AG09309 (cell line): Measurements from ENCODE around the gene UIMC1.
"Not testable (repeated sequence)": the region's sequence is repeated elsewhere in the genome, so short reads cannot be mapped to it uniquely, and the experiment has no call there.

Experiments used
- DNase-seq: peaks from one replicate; pipeline ENCODE4 v3.0.0-alpha.2; 2010; ENCODE audit warnings: low read depth
- H3K4me3 ChIP-seq: 2 replicates; pipeline ENCODE4 v1.5.1; 2011; ENCODE audit warnings: mild to moderate bottlenecking, low read depth, low read length, moderate library complexity; ENCODE audit not compliant: control insufficient read depth
- TF ChIP-seq, protein P1 (sequence below): IDR thresholded peaks from 2 replicates; pipeline ENCODE4 v1.5.1; 2011; ENCODE audit warnings: mild to moderate bottlenecking, low read depth, low read length, inconsistent platforms; ENCODE audit not compliant: insufficient read depth, control insufficient read depth; ENCODE audit errors: missing control alignments

UIMC1 gene

DNA sequence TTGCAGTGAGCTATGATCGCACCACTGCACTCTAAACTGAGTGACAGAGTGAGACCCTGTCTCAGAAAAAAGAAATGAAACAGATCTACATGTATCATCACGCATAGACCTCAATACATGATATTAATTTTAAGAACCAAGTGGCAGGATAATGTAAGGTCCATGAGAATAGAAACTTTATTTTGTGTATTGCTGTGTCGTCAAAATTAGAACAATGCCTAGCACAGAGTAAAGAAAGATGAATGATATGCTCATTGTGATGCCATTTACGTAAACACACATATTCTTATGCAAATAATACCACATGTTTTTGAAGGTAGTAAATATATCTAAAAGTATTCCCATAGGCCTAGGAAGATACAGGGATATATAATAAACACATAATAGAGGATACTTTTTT, 3.6 kb upstream of the UIMC1 start:
- no peak for DNase-seq
- TF ChIP-seq, protein P1, sequence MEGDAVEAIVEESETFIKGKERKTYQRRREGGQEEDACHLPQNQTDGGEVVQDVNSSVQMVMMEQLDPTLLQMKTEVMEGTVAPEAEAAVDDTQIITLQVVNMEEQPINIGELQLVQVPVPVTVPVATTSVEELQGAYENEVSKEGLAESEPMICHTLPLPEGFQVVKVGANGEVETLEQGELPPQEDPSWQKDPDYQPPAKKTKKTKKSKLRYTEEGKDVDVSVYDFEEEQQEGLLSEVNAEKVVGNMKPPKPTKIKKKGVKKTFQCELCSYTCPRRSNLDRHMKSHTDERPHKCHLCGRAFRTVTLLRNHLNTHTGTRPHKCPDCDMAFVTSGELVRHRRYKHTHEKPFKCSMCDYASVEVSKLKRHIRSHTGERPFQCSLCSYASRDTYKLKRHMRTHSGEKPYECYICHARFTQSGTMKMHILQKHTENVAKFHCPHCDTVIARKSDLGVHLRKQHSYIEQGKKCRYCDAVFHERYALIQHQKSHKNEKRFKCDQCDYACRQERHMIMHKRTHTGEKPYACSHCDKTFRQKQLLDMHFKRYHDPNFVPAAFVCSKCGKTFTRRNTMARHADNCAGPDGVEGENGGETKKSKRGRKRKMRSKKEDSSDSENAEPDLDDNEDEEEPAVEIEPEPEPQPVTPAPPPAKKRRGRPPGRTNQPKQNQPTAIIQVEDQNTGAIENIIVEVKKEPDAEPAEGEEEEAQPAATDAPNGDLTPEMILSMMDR, result no peak
- no peak overlapping the region for H3K4me3 ChIP-seq

DNA sequence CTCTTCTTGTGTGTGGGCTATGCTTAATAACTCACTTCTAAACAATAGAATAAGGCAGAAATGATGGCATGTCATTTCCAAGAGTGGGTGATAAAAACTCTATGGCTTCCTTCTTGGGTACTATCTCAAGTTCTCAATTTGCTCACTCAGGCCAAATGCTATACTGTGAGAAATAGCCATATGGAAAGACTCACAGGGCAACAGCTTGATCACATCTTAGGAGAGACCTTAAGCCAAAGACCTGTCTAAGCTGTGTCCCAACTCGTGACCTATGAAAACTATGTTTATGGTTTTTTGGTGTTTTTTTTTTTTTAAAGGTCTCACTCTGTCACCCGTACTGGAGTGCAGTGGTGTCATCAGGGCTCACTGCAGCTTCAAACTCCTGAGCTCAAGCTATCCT, 2.1 kb upstream of the UIMC1 start:
- TF ChIP-seq, protein P1, result no peak

DNA sequence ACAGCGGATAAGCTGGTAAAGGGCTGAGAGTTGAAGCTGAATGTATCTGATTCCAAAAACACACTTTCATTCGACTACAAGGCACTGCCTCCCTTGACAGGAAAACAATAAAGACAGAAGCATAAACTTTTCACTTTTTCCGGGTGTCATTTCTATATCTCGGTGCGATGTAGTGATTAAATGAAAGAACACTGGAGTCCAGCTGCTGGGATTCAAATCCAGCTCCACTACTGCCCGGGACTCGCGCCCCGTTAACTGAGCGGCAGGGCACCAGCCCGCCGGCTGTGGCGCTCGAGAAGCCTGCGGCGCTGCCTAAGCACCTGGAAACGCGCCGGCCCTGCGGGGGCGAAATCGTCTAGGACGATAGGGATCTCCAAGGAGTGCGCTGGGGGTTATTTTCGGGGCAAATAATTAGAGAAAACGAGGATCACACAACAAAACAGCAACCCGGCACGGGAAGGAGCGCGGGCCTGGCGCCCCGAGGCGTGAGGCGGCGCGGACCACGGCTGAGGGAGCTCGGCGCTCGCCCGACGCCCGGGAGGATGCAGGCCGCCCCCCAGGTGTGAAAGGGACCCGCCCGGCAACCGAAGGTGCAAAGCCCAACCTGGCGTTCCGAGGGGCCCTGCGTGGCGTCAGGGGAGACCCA, 837 bp downstream of the UIMC1 start:
- peak overlapping the region; percentile 99 for H3K4me3 ChIP-seq
- TF ChIP-seq, protein P1, result peak; percentile 57
- DNase-seq, result no peak

More for the DNA sequence above, 2.1 kb upstream of the UIMC1 start:
- no peak for DNase-seq
- H3K4me3 ChIP-seq, result no peak overlapping the region

DNA sequence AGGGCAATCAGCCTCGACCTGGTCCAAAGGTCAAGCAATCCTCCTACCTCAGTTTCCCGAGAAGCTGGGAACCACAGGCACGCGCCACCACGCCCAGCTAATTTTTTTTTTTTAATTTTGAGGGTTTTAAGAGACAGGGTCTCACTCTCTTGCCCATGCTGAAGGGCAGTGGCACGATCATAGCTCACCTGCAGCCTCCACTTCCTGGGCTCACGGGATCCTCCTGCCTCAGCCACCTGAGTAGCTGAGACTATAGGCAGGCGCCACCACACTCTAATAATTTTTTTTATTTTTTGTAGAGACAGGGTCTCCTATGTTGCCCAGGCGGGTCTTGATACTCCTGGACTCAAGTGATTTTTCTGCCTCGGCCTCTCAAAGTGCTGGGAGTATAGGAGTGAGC, 1.6 kb downstream of the UIMC1 start:
- DNase-seq, result no peak
- TF ChIP-seq, protein P1, result no peak
- H3K4me3 ChIP-seq, result no peak overlapping the region; the same call in 1 of the 2 replicates

DNA sequence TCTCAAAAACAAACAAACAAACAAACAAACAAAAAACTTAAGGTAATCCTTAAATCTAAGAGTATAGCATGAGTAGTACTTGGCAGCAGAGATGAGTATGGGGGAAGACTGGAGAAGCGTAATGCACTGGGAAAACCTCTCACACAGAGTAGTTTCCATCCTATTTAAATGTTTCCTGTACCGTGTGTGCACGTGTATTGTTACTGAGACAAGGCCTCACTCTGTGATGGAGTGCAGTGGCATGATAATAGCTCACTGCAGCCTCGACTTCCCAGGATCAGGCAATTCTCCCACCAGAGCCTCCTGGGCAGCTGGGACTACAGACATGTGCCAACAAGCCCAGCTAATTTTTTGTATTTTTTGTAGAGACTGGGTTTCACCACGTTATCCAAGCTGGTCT, 2.9 kb downstream of the UIMC1 start:
- no peak overlapping the region for H3K4me3 ChIP-seq
- TF ChIP-seq, protein P1, result no peak
- no peak for DNase-seq

DNA sequence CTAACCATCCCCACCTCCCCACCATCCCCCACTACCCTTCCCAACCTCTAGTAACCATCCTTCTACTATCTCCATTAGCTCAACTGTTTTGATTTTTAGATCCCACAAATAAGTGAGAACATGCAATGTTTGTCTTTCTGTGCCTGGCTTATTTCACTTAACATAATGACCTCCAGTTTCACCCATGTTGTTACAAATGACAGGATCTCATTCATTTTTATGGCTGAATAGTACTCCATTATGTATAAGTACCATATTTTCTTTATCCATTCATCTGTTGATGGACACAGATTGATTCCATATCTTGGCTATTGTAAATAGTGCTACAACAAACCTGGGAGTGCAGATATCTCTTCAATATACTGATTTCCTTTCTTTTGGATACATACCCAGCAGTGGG, 7.1 kb downstream of the UIMC1 start:
- not testable (repeated sequence) for H3K4me3 ChIP-seq, DNase-seq

DNA sequence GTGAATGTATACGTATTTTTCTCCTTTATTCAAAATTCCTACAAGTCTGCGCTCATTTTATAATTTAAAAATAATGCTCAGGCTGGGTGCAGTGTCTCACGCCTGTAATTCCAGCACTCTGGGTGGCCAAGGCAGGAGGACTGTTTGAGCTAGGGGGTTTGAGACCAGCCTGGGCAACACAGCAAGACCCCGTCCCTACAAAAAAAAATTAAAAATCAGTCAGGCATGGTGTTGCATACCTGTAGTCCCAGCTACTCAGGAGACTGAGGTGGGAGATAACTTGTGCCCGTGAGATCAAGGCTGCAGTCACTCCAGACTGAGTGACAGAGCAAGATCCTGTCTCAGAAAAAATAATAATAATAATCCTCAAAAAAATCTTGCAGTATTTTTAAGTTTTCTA, 7.8 kb downstream of the UIMC1 start:
- H3K4me3 ChIP-seq, result no peak overlapping the region
- TF ChIP-seq, protein P1, result no peak
- no peak for DNase-seq
